ENCODE data around the gene ZDHHC13. TPM values are rescaled to one million over a fixed set of nuclear protein-coding genes. Genes with fewer than 3 reads are reported as not detected.

Gene ZDHHC13
- total RNA-seq, 1 donor from 2014 or later: 17.3 TPM

DNA sequence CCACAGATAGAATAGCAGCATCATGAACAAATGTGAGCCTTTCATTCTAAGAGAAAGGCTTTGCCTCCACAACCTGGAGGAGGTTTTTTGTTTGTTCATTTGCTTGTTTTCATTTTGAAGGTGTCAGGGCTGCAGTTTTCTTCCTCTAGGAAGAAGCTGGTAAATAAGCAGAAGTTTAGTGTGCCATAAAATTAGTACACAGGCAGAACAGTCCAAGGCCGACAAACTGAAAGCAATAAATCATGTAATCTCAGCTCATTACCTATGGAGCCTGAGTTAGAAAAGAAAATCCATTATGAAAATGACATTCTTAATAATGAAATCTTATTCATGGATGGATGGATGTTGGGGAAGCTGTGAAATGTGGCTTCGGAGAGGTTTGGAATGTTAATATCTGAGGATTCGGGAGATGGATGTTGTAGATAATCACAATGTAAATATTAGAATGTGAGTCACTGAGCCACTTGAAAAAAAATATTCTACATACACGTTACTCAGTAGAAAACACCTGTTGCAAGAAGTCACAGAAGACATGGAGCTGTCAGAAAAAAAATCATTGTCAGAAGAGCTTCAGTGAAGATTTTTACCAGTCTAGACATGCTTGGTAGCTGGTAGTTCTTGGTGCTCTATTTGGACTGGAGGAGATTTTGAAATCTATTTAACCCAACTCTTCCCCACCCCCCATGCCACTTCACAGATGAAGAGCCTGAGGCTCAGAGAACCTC lies 15.0 kb upstream of the ZDHHC13 start:
- no peak for DNase-seq (ENCODE audit: low spot score in 2 of 2, unreplicated experiment in 2 of 2)
- Mint-ChIP-seq H3K27ac (no peak overlapping the region), H3K4me3 (no peak overlapping the region), H3K27me3 (ENCODE audit: low read depth) (peaks cover 38% of the 10 kb centered on the region), H3K4me1 (peaks cover 6% of the 10 kb centered on the region), H3K36me3 (no peaks in the 10 kb centered on the region), H3K9me3 (peaks cover 8% of the 10 kb centered on the region)
- TF ChIP-seq, protein P1, sequence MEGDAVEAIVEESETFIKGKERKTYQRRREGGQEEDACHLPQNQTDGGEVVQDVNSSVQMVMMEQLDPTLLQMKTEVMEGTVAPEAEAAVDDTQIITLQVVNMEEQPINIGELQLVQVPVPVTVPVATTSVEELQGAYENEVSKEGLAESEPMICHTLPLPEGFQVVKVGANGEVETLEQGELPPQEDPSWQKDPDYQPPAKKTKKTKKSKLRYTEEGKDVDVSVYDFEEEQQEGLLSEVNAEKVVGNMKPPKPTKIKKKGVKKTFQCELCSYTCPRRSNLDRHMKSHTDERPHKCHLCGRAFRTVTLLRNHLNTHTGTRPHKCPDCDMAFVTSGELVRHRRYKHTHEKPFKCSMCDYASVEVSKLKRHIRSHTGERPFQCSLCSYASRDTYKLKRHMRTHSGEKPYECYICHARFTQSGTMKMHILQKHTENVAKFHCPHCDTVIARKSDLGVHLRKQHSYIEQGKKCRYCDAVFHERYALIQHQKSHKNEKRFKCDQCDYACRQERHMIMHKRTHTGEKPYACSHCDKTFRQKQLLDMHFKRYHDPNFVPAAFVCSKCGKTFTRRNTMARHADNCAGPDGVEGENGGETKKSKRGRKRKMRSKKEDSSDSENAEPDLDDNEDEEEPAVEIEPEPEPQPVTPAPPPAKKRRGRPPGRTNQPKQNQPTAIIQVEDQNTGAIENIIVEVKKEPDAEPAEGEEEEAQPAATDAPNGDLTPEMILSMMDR (IDR thresholded peaks at IDR 0.05; ENCODE audit: unreplicated experiment): no peak

DNA sequence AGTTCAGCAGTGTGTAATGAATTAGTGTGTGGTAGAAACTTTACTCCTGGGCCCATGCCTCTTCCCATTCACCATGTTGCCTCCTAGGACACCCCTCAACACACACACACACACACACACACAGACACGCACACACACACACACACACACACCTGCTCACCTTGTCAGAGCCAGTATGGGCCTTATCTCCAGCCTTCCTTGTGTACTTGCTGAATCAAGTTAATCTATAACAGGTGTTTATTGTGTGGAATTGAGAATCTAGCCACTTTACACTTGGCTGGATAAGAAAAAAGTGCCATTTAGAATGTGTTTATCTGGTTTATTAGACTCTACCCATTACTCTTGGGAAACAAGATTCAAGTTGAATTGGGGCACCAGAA lies 14.5 kb upstream of the ZDHHC13 start:
- no peaks in the 10 kb centered on the region for H3K36me3 Mint-ChIP-seq
- H3K4me1 Mint-ChIP-seq: peaks cover 6% of the 10 kb centered on the region
- peaks cover 32% of the 10 kb centered on the region for H3K27me3 Mint-ChIP-seq (ENCODE audit: low read depth)
- TF ChIP-seq, protein P1 (IDR thresholded peaks at IDR 0.05; ENCODE audit: unreplicated experiment): no peak
- no peak for DNase-seq (ENCODE audit: low spot score in 2 of 2, unreplicated experiment in 2 of 2)
- peaks cover 8% of the 10 kb centered on the region for H3K9me3 Mint-ChIP-seq
- H3K27ac Mint-ChIP-seq: no peak overlapping the region
- no peak overlapping the region for H3K4me3 Mint-ChIP-seq

DNA sequence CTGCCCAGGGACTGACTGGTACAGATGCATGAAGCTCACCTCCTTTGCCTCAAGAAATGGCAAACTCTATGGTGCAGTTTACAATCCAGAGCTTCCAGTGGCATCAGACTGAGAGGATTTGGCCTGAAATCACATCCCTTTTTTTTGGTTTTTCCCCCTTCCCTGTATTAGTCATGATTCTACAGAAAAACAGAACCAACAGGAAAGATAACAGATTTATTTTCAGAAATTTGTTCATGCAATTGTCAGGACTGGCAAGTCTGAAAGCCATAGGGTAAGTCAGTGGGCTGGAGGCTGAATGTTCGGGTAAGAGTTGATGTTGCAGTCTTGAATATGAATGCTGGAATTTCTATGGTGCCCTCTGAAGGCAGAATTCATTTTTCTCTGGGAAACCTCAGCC lies 12.0 kb upstream of the ZDHHC13 start:
- Mint-ChIP-seq H3K27ac (no peak overlapping the region), H3K27me3 (ENCODE audit: low read depth) (peaks cover 18% of the 10 kb centered on the region), H3K4me1 (peaks cover 6% of the 10 kb centered on the region), H3K4me3 (no peak overlapping the region), H3K36me3 (no peaks in the 10 kb centered on the region), H3K9me3 (peaks cover 8% of the 10 kb centered on the region)
- DNase-seq (ENCODE audit: low spot score in 2 of 2, unreplicated experiment in 2 of 2): no peak
- TF ChIP-seq, protein P1 (IDR thresholded peaks at IDR 0.05; ENCODE audit: unreplicated experiment): no peak

DNA sequence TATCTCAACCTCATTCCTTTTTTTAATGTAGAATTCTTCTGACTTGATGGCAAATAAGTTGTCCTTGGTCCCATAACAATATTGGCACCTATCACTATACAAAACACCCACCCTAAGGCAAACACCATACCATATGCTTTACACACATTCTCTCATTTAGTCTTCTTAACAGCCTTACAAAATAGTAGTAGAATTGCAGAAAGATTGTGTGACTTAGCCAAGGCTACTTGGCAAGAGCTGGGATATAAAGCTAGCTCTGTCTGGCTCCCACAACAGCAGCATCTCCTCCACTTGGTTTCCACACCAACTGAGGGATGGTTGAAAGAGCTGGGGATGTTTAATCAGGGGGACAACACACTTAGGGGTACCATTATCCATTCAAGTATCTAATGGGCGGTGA lies 9.8 kb upstream of the ZDHHC13 start:
- H3K4me3 Mint-ChIP-seq: no peak overlapping the region

DNA sequence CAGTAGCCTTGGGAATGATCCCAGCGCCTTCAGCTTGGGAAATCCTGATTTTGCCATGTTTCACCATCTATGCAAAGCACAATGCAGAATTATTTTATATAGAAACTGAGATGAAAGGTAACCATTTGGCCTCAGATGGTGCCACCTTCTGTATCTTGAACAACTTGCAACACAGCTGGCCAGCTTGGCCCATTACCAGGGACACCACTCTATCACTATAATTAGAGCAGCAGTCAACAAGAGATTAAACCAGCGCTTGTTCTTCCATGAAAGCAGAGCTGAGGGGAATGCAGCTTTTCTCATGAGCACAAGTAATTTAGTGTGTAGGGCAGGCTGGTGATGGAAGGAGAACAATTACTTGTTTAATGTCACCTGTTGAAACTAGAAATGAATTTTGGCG lies 6.7 kb upstream of the ZDHHC13 start:
- TF ChIP-seq, protein P1 (IDR thresholded peaks at IDR 0.05; ENCODE audit: unreplicated experiment): no peak
- peaks cover 31% of the 10 kb centered on the region for H3K27me3 Mint-ChIP-seq (ENCODE audit: low read depth)
- no peak overlapping the region for H3K4me3 Mint-ChIP-seq
- no peak for DNase-seq (ENCODE audit: low spot score in 2 of 2, unreplicated experiment in 2 of 2)
- H3K4me1 Mint-ChIP-seq: no peaks in the 10 kb centered on the region
- H3K9me3 Mint-ChIP-seq: no peaks in the 10 kb centered on the region
- H3K36me3 Mint-ChIP-seq: no peaks in the 10 kb centered on the region
- no peak overlapping the region for H3K27ac Mint-ChIP-seq

More for the DNA sequence above, 9.8 kb upstream of the ZDHHC13 start:
- DNase-seq (ENCODE audit: low spot score in 2 of 2, unreplicated experiment in 2 of 2): no peak
- Mint-ChIP-seq H3K9me3 (no peaks in the 10 kb centered on the region), H3K27ac (no peak overlapping the region), H3K27me3 (ENCODE audit: low read depth) (peaks cover 22% of the 10 kb centered on the region), H3K4me1 (peaks cover 3% of the 10 kb centered on the region), H3K36me3 (no peaks in the 10 kb centered on the region)
- TF ChIP-seq, protein P1 (IDR thresholded peaks at IDR 0.05; ENCODE audit: unreplicated experiment): no peak

All from mesothelial cell of epicardium (in vitro differentiated cells).